Activated CD4-positive, alpha-beta T cell treated with anti-CD3 and anti-CD28 coated beads, Interleukin-2, amount 50 U/mL, for 48 hours (primary cell): ENCODE measurements around the gene PFN1.

Source experiments
- DNase-seq, 2 experiments: peaks; one replicate each; pipeline ENCODE4 v3.0.0-alpha.2; 2020

PFN1 gene

GRCh38 chr17:4895657-4896331 is 52.5 kb downstream of the PFN1 start:
- no peak for DNase-seq
